HepG2 (cell line): ENCODE measurements around the gene H2AZ2.
"Not testable (repeated sequence)": the region's sequence is repeated elsewhere in the genome, so short reads cannot be mapped to it uniquely, and the experiment has no call there.

Experiments
- EHMT2 ChIP-seq: fragments of 200-600 bp; sonication (generic); IDR thresholded peaks from 2 replicates; pipeline ENCODE4 v1.7.0; 2017; ENCODE audit warnings: antibody characterized with exemption, low read depth, low read length, borderline replicate concordance
- HDAC2 ChIP-seq: sonication (generic); formaldehyde crosslinking; IDR thresholded peaks from 2 replicates; pipeline ENCODE4 v1.4.0; 2020; ENCODE audit warnings: missing genetic modification reagents
- IKZF4 ChIP-seq: sonication (generic); formaldehyde crosslinking; IDR thresholded peaks from 2 replicates; pipeline ENCODE4 v1.5.1; 2020; ENCODE audit warnings: borderline replicate concordance, mild to moderate bottlenecking, low read depth, missing genetic modification reagents; ENCODE audit errors: not compliant biosample characterization
- MXI1 ChIP-seq: IDR thresholded peaks from 3 replicates; pipeline ENCODE4 v1.6.1; 2012; ENCODE audit warnings: low read depth, low read length, inconsistent platforms, borderline replicate concordance
- SMC3 ChIP-seq: IDR thresholded peaks from 2 replicates; pipeline ENCODE4 v1.6.1; 2011; ENCODE audit warnings: low read length, improper control_type of control experiment
- SP140L ChIP-seq: sonication (generic); formaldehyde crosslinking; IDR thresholded peaks from 2 replicates; pipeline ENCODE4 v1.4.0; 2020; ENCODE audit warnings: missing genetic modification reagents, borderline replicate concordance
- SUZ12 ChIP-seq: fragments of 150-350 bp; IDR thresholded peaks from 2 replicates; pipeline ENCODE4 v1.6.1; 2014; ENCODE audit warnings: low read depth, low read length
- TF ChIP-seq, protein P1 (sequence below): sonication (generic); formaldehyde crosslinking; IDR thresholded peaks from 2 replicates; pipeline ENCODE4 v1.4.0; 2020; ENCODE audit warnings: missing genetic modification reagents, borderline replicate concordance
- TF ChIP-seq, protein P2 (sequence below), 2 experiments: IDR thresholded peaks; 2 replicates each; pipeline ENCODE4 v1.6.1; 2011 to 2012; ENCODE audit warnings: low read length in 2 of 2, borderline replicate concordance in 1 of 2, low read depth in 1 of 2, mild to moderate bottlenecking in 1 of 2, moderate library complexity in 1 of 2
- TF ChIP-seq, protein P3 (sequence below): sonication (generic); formaldehyde crosslinking; IDR thresholded peaks from 2 replicates; pipeline ENCODE4 v1.5.0; 2020; ENCODE audit warnings: mild to moderate bottlenecking, missing genetic modification reagents, borderline replicate concordance
- TF ChIP-seq, protein P4 (sequence below): sonication (generic); formaldehyde crosslinking; IDR thresholded peaks from 2 replicates; pipeline ENCODE4 v1.8.0; 2022; ENCODE audit warnings: mild to moderate bottlenecking, missing genetic modification reagents, moderate library complexity
- TF ChIP-seq, protein P5 (sequence below): sonication (generic); formaldehyde crosslinking; IDR thresholded peaks from 2 replicates; pipeline ENCODE4 v1.5.0; 2020; ENCODE audit warnings: missing genetic modification reagents, mild to moderate bottlenecking, borderline replicate concordance

DNA sequence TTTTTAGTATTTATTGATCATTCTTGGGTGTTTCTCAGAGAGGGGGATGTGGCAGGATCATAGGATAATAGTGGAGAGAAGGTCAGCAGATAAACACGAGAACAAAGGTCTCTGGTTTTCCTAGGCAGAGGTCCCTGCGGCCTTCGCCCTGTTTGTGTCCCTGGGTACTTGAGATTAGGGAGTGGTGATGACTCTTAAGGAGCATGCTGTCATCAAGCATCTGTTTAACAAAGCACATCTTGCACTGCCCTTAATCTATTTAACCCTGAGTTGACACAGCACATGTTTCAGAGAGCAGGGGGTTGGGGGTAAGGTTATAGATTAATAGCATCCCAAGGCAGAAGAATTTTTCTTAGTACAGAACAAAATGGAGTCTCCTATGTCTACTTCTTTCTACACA, 22.4 kb upstream of the H2AZ2 start:
- TF ChIP-seq, protein P1, sequence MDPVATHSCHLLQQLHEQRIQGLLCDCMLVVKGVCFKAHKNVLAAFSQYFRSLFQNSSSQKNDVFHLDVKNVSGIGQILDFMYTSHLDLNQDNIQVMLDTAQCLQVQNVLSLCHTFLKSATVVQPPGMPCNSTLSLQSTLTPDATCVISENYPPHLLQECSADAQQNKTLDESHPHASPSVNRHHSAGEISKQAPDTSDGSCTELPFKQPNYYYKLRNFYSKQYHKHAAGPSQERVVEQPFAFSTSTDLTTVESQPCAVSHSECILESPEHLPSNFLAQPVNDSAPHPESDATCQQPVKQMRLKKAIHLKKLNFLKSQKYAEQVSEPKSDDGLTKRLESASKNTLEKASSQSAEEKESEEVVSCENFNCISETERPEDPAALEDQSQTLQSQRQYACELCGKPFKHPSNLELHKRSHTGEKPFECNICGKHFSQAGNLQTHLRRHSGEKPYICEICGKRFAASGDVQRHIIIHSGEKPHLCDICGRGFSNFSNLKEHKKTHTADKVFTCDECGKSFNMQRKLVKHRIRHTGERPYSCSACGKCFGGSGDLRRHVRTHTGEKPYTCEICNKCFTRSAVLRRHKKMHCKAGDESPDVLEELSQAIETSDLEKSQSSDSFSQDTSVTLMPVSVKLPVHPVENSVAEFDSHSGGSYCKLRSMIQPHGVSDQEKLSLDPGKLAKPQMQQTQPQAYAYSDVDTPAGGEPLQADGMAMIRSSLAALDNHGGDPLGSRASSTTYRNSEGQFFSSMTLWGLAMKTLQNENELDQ (CRISPR knock-in tag) = not testable (repeated sequence)
- not testable (repeated sequence) for TF ChIP-seq HDAC2 (CRISPR knock-in tag); SUZ12; EHMT2; IKZF4 (CRISPR knock-in tag); SMC3; SP140L (CRISPR knock-in tag); MXI1
- TF ChIP-seq, protein P2, sequence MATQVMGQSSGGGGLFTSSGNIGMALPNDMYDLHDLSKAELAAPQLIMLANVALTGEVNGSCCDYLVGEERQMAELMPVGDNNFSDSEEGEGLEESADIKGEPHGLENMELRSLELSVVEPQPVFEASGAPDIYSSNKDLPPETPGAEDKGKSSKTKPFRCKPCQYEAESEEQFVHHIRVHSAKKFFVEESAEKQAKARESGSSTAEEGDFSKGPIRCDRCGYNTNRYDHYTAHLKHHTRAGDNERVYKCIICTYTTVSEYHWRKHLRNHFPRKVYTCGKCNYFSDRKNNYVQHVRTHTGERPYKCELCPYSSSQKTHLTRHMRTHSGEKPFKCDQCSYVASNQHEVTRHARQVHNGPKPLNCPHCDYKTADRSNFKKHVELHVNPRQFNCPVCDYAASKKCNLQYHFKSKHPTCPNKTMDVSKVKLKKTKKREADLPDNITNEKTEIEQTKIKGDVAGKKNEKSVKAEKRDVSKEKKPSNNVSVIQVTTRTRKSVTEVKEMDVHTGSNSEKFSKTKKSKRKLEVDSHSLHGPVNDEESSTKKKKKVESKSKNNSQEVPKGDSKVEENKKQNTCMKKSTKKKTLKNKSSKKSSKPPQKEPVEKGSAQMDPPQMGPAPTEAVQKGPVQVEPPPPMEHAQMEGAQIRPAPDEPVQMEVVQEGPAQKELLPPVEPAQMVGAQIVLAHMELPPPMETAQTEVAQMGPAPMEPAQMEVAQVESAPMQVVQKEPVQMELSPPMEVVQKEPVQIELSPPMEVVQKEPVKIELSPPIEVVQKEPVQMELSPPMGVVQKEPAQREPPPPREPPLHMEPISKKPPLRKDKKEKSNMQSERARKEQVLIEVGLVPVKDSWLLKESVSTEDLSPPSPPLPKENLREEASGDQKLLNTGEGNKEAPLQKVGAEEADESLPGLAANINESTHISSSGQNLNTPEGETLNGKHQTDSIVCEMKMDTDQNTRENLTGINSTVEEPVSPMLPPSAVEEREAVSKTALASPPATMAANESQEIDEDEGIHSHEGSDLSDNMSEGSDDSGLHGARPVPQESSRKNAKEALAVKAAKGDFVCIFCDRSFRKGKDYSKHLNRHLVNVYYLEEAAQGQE (IDR thresholded peaks at IDR 0.05; ENCODE audit: borderline replicate concordance in 1 of 2, low read depth in 1 of 2, low read length in 2 of 2) = not testable (repeated sequence)
- TF ChIP-seq, protein P3, sequence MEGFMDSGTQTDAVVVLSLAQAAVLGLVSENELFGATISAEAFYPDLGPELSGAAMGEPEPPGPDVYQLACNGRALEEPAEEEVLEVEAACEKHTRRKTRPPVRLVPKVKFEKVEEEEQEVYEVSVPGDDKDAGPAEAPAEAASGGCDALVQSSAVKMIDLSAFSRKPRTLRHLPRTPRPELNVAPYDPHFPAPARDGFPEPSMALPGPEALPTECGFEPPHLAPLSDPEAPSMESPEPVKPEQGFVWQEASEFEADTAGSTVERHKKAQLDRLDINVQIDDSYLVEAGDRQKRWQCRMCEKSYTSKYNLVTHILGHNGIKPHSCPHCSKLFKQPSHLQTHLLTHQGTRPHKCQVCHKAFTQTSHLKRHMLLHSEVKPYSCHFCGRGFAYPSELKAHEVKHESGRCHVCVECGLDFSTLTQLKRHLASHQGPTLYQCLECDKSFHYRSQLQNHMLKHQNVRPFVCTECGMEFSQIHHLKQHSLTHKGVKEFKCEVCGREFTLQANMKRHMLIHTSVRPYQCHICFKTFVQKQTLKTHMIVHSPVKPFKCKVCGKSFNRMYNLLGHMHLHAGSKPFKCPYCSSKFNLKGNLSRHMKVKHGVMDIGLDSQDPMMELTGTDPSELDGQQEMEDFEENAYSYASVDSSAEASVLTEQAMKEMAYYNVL = not testable (repeated sequence)
- TF ChIP-seq, protein P4, sequence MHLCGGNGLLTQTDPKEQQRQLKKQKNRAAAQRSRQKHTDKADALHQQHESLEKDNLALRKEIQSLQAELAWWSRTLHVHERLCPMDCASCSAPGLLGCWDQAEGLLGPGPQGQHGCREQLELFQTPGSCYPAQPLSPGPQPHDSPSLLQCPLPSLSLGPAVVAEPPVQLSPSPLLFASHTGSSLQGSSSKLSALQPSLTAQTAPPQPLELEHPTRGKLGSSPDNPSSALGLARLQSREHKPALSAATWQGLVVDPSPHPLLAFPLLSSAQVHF = not testable (repeated sequence)
- TF ChIP-seq, protein P5, sequence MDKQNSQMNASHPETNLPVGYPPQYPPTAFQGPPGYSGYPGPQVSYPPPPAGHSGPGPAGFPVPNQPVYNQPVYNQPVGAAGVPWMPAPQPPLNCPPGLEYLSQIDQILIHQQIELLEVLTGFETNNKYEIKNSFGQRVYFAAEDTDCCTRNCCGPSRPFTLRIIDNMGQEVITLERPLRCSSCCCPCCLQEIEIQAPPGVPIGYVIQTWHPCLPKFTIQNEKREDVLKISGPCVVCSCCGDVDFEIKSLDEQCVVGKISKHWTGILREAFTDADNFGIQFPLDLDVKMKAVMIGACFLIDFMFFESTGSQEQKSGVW = not testable (repeated sequence)
